CD8-positive, alpha-beta memory T cell (primary cell): ENCODE results near the gene ABR. TPM values are rescaled to one million over a fixed set of nuclear protein-coding genes. Genes with fewer than 3 reads are reported as not detected.

Experiments used
- CTCF ChIA-PET: fragments of 350-600 bp; sonication (Branson Sonifier 250); formaldehyde crosslinking; loops from one replicate; lab custom pipeline; 2021; ENCODE audit warnings: antibody characterized with exemption; lab: Charles Lee
- POLR2A ChIA-PET: fragments of 350-600 bp; sonication (Branson Sonifier 250); formaldehyde crosslinking; loops from one replicate; lab custom pipeline; 2021; ENCODE audit warnings: antibody characterized with exemption; lab: Charles Lee
- DNase-seq, 5 donors: peaks; one replicate each; pipeline versions ENCODE4 v3.0.0 to v3.0.0-alpha.2; 2020 to 2022; ENCODE audit warnings: mixed read lengths in 1 of 5
- H3K27ac ChIP-seq: one replicate; pipeline ENCODE4 v1.7.0; 2013; ENCODE audit warnings: low read depth, mild to moderate bottlenecking, low read length, moderate library complexity
- H3K27me3 ChIP-seq: 2 replicates; pipeline ENCODE4 v1.7.0; 2013; ENCODE audit warnings: low read length, mild to moderate bottlenecking; ENCODE audit not compliant: insufficient read depth, poor library complexity, severe bottlenecking
- H3K36me3 ChIP-seq: 2 replicates; pipeline ENCODE4 v1.7.0; 2013; ENCODE audit warnings: mild to moderate bottlenecking, low read length, moderate library complexity; ENCODE audit not compliant: insufficient read depth
- H3K4me1 ChIP-seq: 2 replicates; pipeline ENCODE4 v1.7.0; 2013; ENCODE audit warnings: mild to moderate bottlenecking, low read length, moderate library complexity; ENCODE audit not compliant: insufficient read depth
- H3K4me3 ChIP-seq: 2 replicates; pipeline ENCODE4 v1.7.0; 2013; ENCODE audit warnings: mild to moderate bottlenecking, low read length
- H3K9me3 ChIP-seq: 2 replicates; pipeline ENCODE4 v1.7.0; 2013; ENCODE audit warnings: mild to moderate bottlenecking, low read length
- H3K27ac Mint-ChIP-seq, 8 donors: one replicate each; pipeline ENCODE4 v1.8.0; 2020 to 2021; ENCODE audit warnings: mixed read lengths in 8 of 8, mild to moderate bottlenecking in 6 of 8, inconsistent platforms in 3 of 8, moderate library complexity in 3 of 8
- H3K27me3 Mint-ChIP-seq, 2 donors: one replicate each; pipeline ENCODE4 v1.8.0; 2020 to 2021; ENCODE audit warnings: mixed read lengths in 2 of 2, mild to moderate bottlenecking in 1 of 2, moderate library complexity in 1 of 2
- H3K36me3 Mint-ChIP-seq, 3 donors: one replicate each; pipeline ENCODE4 v1.8.0; 2020 to 2021; ENCODE audit warnings: mixed read lengths in 3 of 3, inconsistent platforms in 1 of 3, mild to moderate bottlenecking in 1 of 3
- H3K4me1 Mint-ChIP-seq, 3 donors: one replicate each; pipeline ENCODE4 v1.8.0; 2020 to 2021; ENCODE audit warnings: mixed read lengths in 3 of 3, inconsistent platforms in 1 of 3, mild to moderate bottlenecking in 1 of 3
- H3K4me3 Mint-ChIP-seq, 7 donors: one replicate each; pipeline ENCODE4 v1.8.0; 2020 to 2021; ENCODE audit warnings: mixed read lengths in 7 of 7, mild to moderate bottlenecking in 6 of 7, moderate library complexity in 4 of 7, inconsistent platforms in 2 of 7
- H3K9me3 Mint-ChIP-seq, 5 donors: one replicate each; pipeline ENCODE4 v1.8.0; 2020 to 2022; ENCODE audit warnings: mixed read lengths in 5 of 5, mild to moderate bottlenecking in 3 of 5, moderate library complexity in 2 of 5, inconsistent platforms in 1 of 5
- polyA plus RNA-seq: library from polyadenylated mRNA; unstranded; fragments of 300-500 nt; fragmentation: Illumina TruSeq; gene quantifications from one replicate; pipeline ENCODE4 v1.2.3, GENCODE V29; 2021
- total RNA-seq, 2 experiments: library from RNA; stranded (reverse); gene quantifications; one replicate each; pipeline ENCODE4 v1.2.3, GENCODE V29; 2021

The ABR gene
- total and polyA plus RNA-seq, 3 experiments from 2014 or later, result 26.9 to 60.8 (median 60.4) TPM

GRCh38 chr17:1211287-1211686 lies 31.5 kb upstream of the ABR start:
- CTCF ChIA-PET, result no interaction called here
- no peaks in the 10 kb centered on the region for H3K36me3 Mint-ChIP-seq

GRCh38 chr17:1208966-1209365 lies 29.2 kb upstream of the ABR start:
- Histone ChIP-seq H3K4me3 (no peak overlapping the region), H3K27me3 (no peaks in the 10 kb centered on the region), H3K4me1 (no peaks in the 10 kb centered on the region), H3K27ac (no peak overlapping the region), H3K36me3 (no peaks in the 10 kb centered on the region), H3K9me3 (no peaks in the 10 kb centered on the region)
- Mint-ChIP-seq H3K27ac (no peak overlapping the region), H3K27me3 (no peaks in the 10 kb centered on the region), H3K36me3 (no peaks in the 10 kb centered on the region), H3K9me3 (no peaks in the 10 kb centered on the region), H3K4me1 (peaks cover 0 to 4% (median 4%) of the 10 kb centered on the region in 3 donors), H3K4me3 (no peak overlapping the region)
- DNase-seq, result no peak
- ChIA-PET POLR2A (no interaction called here), CTCF (interaction anchor here (0.6 to 1.0 kb wide), 2 partner anchors 13 to 22 kb away, joined by 3 read pairs; no protein-coding TSS in a partner anchor)

More at GRCh38 chr17:1211287-1211686, 31.5 kb upstream of the ABR start:
- H3K9me3 ChIP-seq, result no peaks in the 10 kb centered on the region
- peaks cover 0 to 2% (median 0%) of the 10 kb centered on the region in 3 donors for H3K4me1 Mint-ChIP-seq
- H3K27ac ChIP-seq, result no peak overlapping the region
- no peak for DNase-seq
- H3K4me1 ChIP-seq, result no peaks in the 10 kb centered on the region
- H3K4me3 Mint-ChIP-seq, result no peak overlapping the region
- H3K9me3 Mint-ChIP-seq, result no peaks in the 10 kb centered on the region
- no peaks in the 10 kb centered on the region for H3K27me3 Mint-ChIP-seq
- H3K4me3 ChIP-seq, result no peak overlapping the region
- H3K36me3 ChIP-seq, result no peaks in the 10 kb centered on the region
- H3K27me3 ChIP-seq, result no peaks in the 10 kb centered on the region
- POLR2A ChIA-PET, result no interaction called here
- H3K27ac Mint-ChIP-seq, result no peak overlapping the region

GRCh38 chr17:1206026-1206777 lies 26.4 kb upstream of the ABR start:
- no peaks in the 10 kb centered on the region for H3K36me3 ChIP-seq
- Mint-ChIP-seq H3K27ac (no peak overlapping the region), H3K4me1 (peaks cover 14 to 22% (median 15%) of the 10 kb centered on the region in 3 donors), H3K36me3 (no peaks in the 10 kb centered on the region), H3K9me3 (no peaks in the 10 kb centered on the region), H3K27me3 (no peaks in the 10 kb centered on the region), H3K4me3 (no peak overlapping the region)
- no peak for DNase-seq
- H3K4me3 ChIP-seq, result no peak overlapping the region
- peaks cover 18% of the 10 kb centered on the region for H3K4me1 ChIP-seq
- no peaks in the 10 kb centered on the region for H3K27me3 ChIP-seq
- ChIA-PET POLR2A (interaction anchor here (0.6 kb wide), 1 partner anchor 52 kb away, joined by 3 read pairs; no protein-coding TSS in a partner anchor), CTCF (interaction anchor here (0.8 to 2.1 kb wide), 4 partner anchors 8 to 83 kb away, joined by 3 to 10 read pairs (median 4); no protein-coding TSS in a partner anchor)
- H3K9me3 ChIP-seq, result no peaks in the 10 kb centered on the region
- no peak overlapping the region for H3K27ac ChIP-seq

DNA sequence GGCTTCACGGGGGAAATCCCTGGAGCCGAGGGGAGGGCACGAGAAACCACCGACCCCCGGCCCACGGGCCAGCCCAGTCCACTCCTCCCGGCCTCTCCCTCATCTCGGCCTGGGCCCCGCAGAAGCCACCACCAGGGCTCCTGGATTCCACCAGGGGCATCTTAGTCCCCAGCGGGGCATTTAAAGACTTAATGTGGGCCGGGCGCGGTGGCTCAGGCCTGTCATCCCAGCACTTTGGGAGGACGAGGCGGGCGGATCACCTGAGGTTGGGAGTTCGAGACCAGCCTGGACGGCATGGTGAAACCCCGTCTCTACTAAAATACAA lies 24.1 kb upstream of the ABR start:
- Histone ChIP-seq H3K27ac (no peak overlapping the region), H3K36me3 (no peaks in the 10 kb centered on the region), H3K27me3 (no peaks in the 10 kb centered on the region), H3K4me3 (no peak overlapping the region), H3K4me1 (peaks cover 39% of the 10 kb centered on the region), H3K9me3 (no peaks in the 10 kb centered on the region)
- Mint-ChIP-seq H3K27me3 (no peaks in the 10 kb centered on the region), H3K36me3 (no peaks in the 10 kb centered on the region), H3K27ac (peak overlapping the region in 1 of 8 donors; percentile 80), H3K4me3 (peak overlapping the region in 5 of 7 donors; percentile 23 to 58 (median 49)), H3K4me1 (peaks cover 32 to 43% (median 36%) of the 10 kb centered on the region in 3 donors), H3K9me3 (no peaks in the 10 kb centered on the region)
- no peak for DNase-seq
- POLR2A ChIA-PET, result no interaction called here
- CTCF ChIA-PET, result no interaction called here

- Histone ChIP-seq H3K4me3 (peak overlapping the region; percentile 22), H3K4me1 (peaks cover 45% of the 10 kb centered on the region), H3K9me3 (no peaks in the 10 kb centered on the region), H3K27me3 (no peaks in the 10 kb centered on the region), H3K36me3 (no peaks in the 10 kb centered on the region), H3K27ac (no peak overlapping the region)
- Mint-ChIP-seq H3K27me3 (no peaks in the 10 kb centered on the region), H3K4me1 (peaks cover 37 to 48% (median 42%) of the 10 kb centered on the region in 3 donors), H3K27ac (peak overlapping the region in 1 of 8 donors; percentile 24), H3K9me3 (no peaks in the 10 kb centered on the region), H3K36me3 (no peaks in the 10 kb centered on the region), H3K4me3 (peak overlapping the region in 1 of 7 donors; percentile 37)
- peak; percentile 33 to 77 (median 45) for DNase-seq
- POLR2A ChIA-PET, result no interaction called here
- CTCF ChIA-PET, result no interaction called here
Measured at GRCh38 chr17:1203111-1203966, 23.6 kb upstream of the ABR start.

DNA sequence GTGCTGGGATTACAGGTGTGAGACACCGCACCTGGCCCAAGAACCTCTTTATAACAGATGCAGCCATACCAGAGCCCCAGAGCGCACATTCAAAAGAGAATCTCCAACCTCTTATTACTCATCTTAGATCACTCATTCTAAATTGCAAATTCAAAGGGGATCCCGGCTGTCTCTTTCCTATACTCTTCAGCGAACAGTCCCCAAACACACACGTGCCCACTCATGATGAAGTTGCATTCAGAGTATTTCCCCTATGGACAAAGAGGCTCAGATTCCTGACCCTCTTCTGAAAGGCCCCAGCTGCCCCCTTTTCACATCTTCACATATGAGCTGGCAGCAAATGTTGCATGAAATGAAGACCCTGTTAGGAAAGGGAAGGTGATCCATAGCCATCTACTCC lies 22.5 kb upstream of the ABR start:
- H3K27ac Mint-ChIP-seq, result peak overlapping the region; percentile 34 to 96 (median 90)
- H3K4me1 Mint-ChIP-seq, result peaks cover 47 to 59% (median 52%) of the 10 kb centered on the region in 3 donors
- Histone ChIP-seq H3K9me3 (no peaks in the 10 kb centered on the region), H3K4me1 (peaks cover 56% of the 10 kb centered on the region), H3K36me3 (no peaks in the 10 kb centered on the region), H3K27ac (no peak overlapping the region), H3K4me3 (no peak overlapping the region), H3K27me3 (no peaks in the 10 kb centered on the region)
- no peaks in the 10 kb centered on the region for H3K9me3 Mint-ChIP-seq
- ChIA-PET CTCF (interaction anchor here (6.7 kb wide), 1 partner anchor 14 kb away, joined by 56 read pairs; no protein-coding TSS in a partner anchor), POLR2A (no interaction called here)
- DNase-seq, result no peak
- peak overlapping the region; percentile 50 to 78 (median 74) for H3K4me3 Mint-ChIP-seq
- H3K27me3 Mint-ChIP-seq, result no peaks in the 10 kb centered on the region
- no peaks in the 10 kb centered on the region for H3K36me3 Mint-ChIP-seq

DNA sequence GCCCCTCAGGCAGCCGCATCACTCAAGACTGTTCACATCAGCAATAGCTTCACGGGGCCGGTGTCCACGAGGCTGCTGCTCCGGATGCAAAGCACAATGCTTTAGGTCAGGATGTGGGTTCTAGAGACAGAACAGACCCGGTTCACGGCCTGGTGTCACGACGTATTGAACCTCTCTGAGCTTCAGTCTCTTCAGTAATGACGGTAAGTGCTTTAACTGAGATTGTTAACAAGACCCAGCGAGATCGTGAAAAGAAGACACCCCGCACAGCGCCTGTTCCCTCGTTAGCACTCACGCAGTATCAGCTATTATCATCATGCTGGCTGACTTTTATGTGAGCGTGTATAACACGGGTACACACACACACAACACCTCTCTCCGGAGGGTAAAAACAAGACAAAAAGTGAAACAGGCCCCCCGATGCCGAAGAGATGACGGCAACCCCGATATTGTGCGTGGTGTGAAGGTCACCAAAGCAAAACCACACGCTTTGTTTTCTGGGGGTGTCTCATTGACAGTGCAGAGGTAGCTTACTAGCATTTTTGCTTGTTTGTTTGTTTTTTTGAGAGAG lies 21.4 kb upstream of the ABR start:
- ChIA-PET POLR2A (interaction anchor here (0.8 to 1.5 kb wide), 3 partner anchors 14 to 60 kb away, joined by 3 to 4 read pairs (median 4); no protein-coding TSS in a partner anchor), CTCF (interaction anchor here (1.1 to 6.7 kb wide), 3 partner anchors 13 to 79 kb away, joined by 5 to 56 read pairs (median 7); no protein-coding TSS in a partner anchor)
- H3K27me3 Mint-ChIP-seq, result no peaks in the 10 kb centered on the region
- peak overlapping the region; percentile 52 for H3K27ac ChIP-seq
- H3K27me3 ChIP-seq, result no peaks in the 10 kb centered on the region
- no peaks in the 10 kb centered on the region for H3K36me3 Mint-ChIP-seq
- H3K4me1 ChIP-seq, result peaks cover 61% of the 10 kb centered on the region
- peak overlapping the region; percentile 85 to 96 (median 92) for H3K27ac Mint-ChIP-seq
- no peaks in the 10 kb centered on the region for H3K9me3 ChIP-seq
- H3K4me3 ChIP-seq, result peak overlapping the region; percentile 17
- peaks cover 55 to 68% (median 60%) of the 10 kb centered on the region in 3 donors for H3K4me1 Mint-ChIP-seq
- peak; percentile 36 to 79 (median 69) for DNase-seq
- H3K36me3 ChIP-seq, result no peaks in the 10 kb centered on the region
- H3K4me3 Mint-ChIP-seq, result peak overlapping the region; percentile 64 to 78 (median 76)
- H3K9me3 Mint-ChIP-seq, result no peaks in the 10 kb centered on the region
